CD14-positive monocyte (primary cell): Measurements from ENCODE around the gene LRRN2. TPM values are rescaled to one million over a fixed set of nuclear protein-coding genes. Genes with fewer than 3 reads are reported as not detected.
A peak's percentile ranks its signal among the peaks of the same experiment; 100 is the strongest.

Experiments
- DNase-seq, 3 donors: peaks; one replicate each; pipeline ENCODE4 v3.0.0-alpha.2; 2011 to 2022
- H2AFZ ChIP-seq: 2 replicates; pipeline ENCODE4 v1.6.0; 2012; ENCODE audit warnings: mild to moderate bottlenecking, low read depth, low read length, inconsistent platforms; ENCODE audit not compliant: insufficient read depth, poor library complexity, severe bottlenecking
- H3K27ac ChIP-seq, 2 donors: 1 replicate in 1 of 2; 2 replicates in 1 of 2; pipeline ENCODE4 v1.5.1; 2012 to 2013; ENCODE audit warnings: low read length in 2 of 2, control low read depth in 1 of 2, inconsistent platforms in 1 of 2, low read depth in 1 of 2, mild to moderate bottlenecking in 1 of 2
- H3K27me3 ChIP-seq, 2 donors: one replicate each; pipeline versions ENCODE4 v1.6.0 to v1.6.1; 2011 to 2013; ENCODE audit warnings: low read length in 2 of 2; ENCODE audit not compliant: control insufficient read depth in 2 of 2, insufficient read depth in 2 of 2
- H3K36me3 ChIP-seq, 2 donors: replicated peaks in 1 of 2; 1 replicate in 1 of 2; 2 replicates in 1 of 2; pipeline versions ENCODE4 v1.5.1 to v1.6.1; 2012 to 2013; ENCODE audit warnings: low read length in 2 of 2, control low read depth in 1 of 2, inconsistent platforms in 1 of 2, mild to moderate bottlenecking in 1 of 2; ENCODE audit not compliant: insufficient read depth in 2 of 2, control insufficient read depth in 1 of 2
- H3K4me1 ChIP-seq, 2 donors: 1 replicate in 1 of 2; 2 replicates in 1 of 2; pipeline versions ENCODE4 v1.5.1 to v1.6.1; 2012 to 2013; ENCODE audit warnings: low read length in 2 of 2, control low read depth in 1 of 2, inconsistent platforms in 1 of 2, mild to moderate bottlenecking in 1 of 2, moderate library complexity in 1 of 2; ENCODE audit not compliant: insufficient read depth in 2 of 2, control insufficient read depth in 1 of 2
- H3K4me2 ChIP-seq: replicated peaks from 2 replicates; pipeline ENCODE3; 2012; ENCODE audit warnings: low read length, moderate library complexity, mild to moderate bottlenecking; ENCODE audit not compliant: poor library complexity, severe bottlenecking; ENCODE audit errors: extremely low read depth
- H3K4me3 ChIP-seq, 3 experiments: fragments of 200-600 bp in 1 of 3; sonication (generic) in 1 of 3; replicated peaks in 1 of 3; 1 replicate in 2 of 3; 2 replicates in 1 of 3; pipeline ENCODE4 v1.5.1; 2011 to 2013; ENCODE audit warnings: low read length in 3 of 3, mild to moderate bottlenecking in 3 of 3, control low read depth in 2 of 3, low read depth in 2 of 3, inconsistent platforms in 1 of 3, moderate library complexity in 1 of 3
- H3K79me2 ChIP-seq: 2 replicates; pipeline ENCODE4 v1.6.0; 2012; ENCODE audit warnings: mild to moderate bottlenecking, control low read depth, inconsistent platforms, low read length, moderate library complexity; ENCODE audit not compliant: insufficient read depth
- H3K9ac ChIP-seq: 2 replicates; pipeline ENCODE4 v1.6.0; 2017; ENCODE audit warnings: low read length, mild to moderate bottlenecking; ENCODE audit not compliant: insufficient read depth, poor library complexity, severe bottlenecking
- H3K9me3 ChIP-seq, 2 donors: replicated peaks in 1 of 2; 1 replicate in 1 of 2; 2 replicates in 1 of 2; pipeline versions ENCODE4 v1.5.1 to v1.6.1; 2012 to 2013; ENCODE audit warnings: low read length in 2 of 2, control low read depth in 1 of 2; ENCODE audit not compliant: control insufficient read depth in 1 of 2, insufficient read depth in 1 of 2
- H4K20me1 ChIP-seq: 2 replicates; pipeline ENCODE4 v1.6.0; 2012; ENCODE audit warnings: mild to moderate bottlenecking, low read length, control low read depth, moderate library complexity; ENCODE audit not compliant: insufficient read depth
- H3K27ac Mint-ChIP-seq, 7 donors: one replicate each; pipeline ENCODE4 v1.8.0; 2020; ENCODE audit warnings: mild to moderate bottlenecking in 7 of 7, mixed read lengths in 7 of 7, moderate library complexity in 6 of 7, inconsistent platforms in 2 of 7
- H3K27me3 Mint-ChIP-seq, 3 donors: one replicate each; pipeline ENCODE4 v1.8.0; 2021 to 2022; ENCODE audit warnings: low read depth in 3 of 3, mild to moderate bottlenecking in 3 of 3, mixed read lengths in 3 of 3, moderate library complexity in 3 of 3, inconsistent platforms in 1 of 3
- H3K36me3 Mint-ChIP-seq, 2 donors: one replicate each; pipeline ENCODE4 v1.8.0; 2020; ENCODE audit warnings: mixed read lengths in 2 of 2, inconsistent platforms in 1 of 2, mild to moderate bottlenecking in 1 of 2
- H3K4me1 Mint-ChIP-seq: one replicate; pipeline ENCODE4 v1.8.0; 2020; ENCODE audit warnings: mild to moderate bottlenecking, mixed read lengths
- H3K4me3 Mint-ChIP-seq, 2 donors: one replicate each; pipeline ENCODE4 v1.8.0; 2020; ENCODE audit warnings: mild to moderate bottlenecking in 2 of 2, mixed read lengths in 2 of 2, moderate library complexity in 1 of 2
- H3K9me3 Mint-ChIP-seq, 7 donors: one replicate each; pipeline ENCODE4 v1.8.0; 2020 to 2022; ENCODE audit warnings: mixed read lengths in 7 of 7, mild to moderate bottlenecking in 6 of 7, moderate library complexity in 6 of 7, inconsistent platforms in 2 of 7
- WGBS: methylation state at CpG from one replicate; pipeline ENCODE4 v1.1.5; 2013; ENCODE audit warnings: missing lambda C conversion rate; ENCODE audit not compliant: insufficient coverage; 5-methylcytosine and 5-hydroxymethylcytosine counted together
- intact Hi-C, 2 donors: fragments of 100-400 bp; cut with micrococcal nuclease; formaldehyde crosslinking; loops; one replicate each; pipeline versions ENCODE4 v1.15.0 to v1.15.1; 2023
- polyA plus RNA-seq, 3 donors: library from polyadenylated mRNA; depleted of rRNA in 1 of 3; unstranded in 2 of 3; stranded (reverse) in 1 of 3; fragments of 300-500 nt in 2 of 3; fragments of >200 nt in 1 of 3; fragmentation: Illumina TruSeq in 2 of 3; gene quantifications; 1 replicate in 2 of 3; 2 replicates in 1 of 3; pipeline ENCODE4 v1.2.3, GENCODE V29; 2012 to 2021
- TF ChIP-seq, protein P1 (sequence below): fragments of 200-600 bp; IDR thresholded peaks from one replicate; pipeline ENCODE4 v1.8.0; 2022; ENCODE audit warnings: antibody characterized with exemption, mild to moderate bottlenecking

The LRRN2 gene
- polyA plus RNA-seq, 3 donors = not detected

GRCh38 chr1:204730826-204731459 lies 45.4 kb upstream of the LRRN2 start:
- intact Hi-C loops = no loop called here
- TF ChIP-seq, protein P1, sequence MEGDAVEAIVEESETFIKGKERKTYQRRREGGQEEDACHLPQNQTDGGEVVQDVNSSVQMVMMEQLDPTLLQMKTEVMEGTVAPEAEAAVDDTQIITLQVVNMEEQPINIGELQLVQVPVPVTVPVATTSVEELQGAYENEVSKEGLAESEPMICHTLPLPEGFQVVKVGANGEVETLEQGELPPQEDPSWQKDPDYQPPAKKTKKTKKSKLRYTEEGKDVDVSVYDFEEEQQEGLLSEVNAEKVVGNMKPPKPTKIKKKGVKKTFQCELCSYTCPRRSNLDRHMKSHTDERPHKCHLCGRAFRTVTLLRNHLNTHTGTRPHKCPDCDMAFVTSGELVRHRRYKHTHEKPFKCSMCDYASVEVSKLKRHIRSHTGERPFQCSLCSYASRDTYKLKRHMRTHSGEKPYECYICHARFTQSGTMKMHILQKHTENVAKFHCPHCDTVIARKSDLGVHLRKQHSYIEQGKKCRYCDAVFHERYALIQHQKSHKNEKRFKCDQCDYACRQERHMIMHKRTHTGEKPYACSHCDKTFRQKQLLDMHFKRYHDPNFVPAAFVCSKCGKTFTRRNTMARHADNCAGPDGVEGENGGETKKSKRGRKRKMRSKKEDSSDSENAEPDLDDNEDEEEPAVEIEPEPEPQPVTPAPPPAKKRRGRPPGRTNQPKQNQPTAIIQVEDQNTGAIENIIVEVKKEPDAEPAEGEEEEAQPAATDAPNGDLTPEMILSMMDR = no peak
- peaks cover 0 to 3% (median 0%) of the 10 kb centered on the region in 7 donors for H3K9me3 Mint-ChIP-seq
- no peaks in the 10 kb centered on the region for H3K36me3 ChIP-seq
- no peak overlapping the region for H2AFZ ChIP-seq
- H3K4me3 Mint-ChIP-seq = peak overlapping the region in 1 of 2 donors; percentile 43
- H3K27me3 ChIP-seq = peaks cover 0 to 11% of the 10 kb centered on the region in 2 donors
- no peak overlapping the region for H3K4me3 ChIP-seq
- no peaks in the 10 kb centered on the region for H3K4me1 ChIP-seq
- H3K4me1 Mint-ChIP-seq = no peaks in the 10 kb centered on the region
- no peak overlapping the region for H3K27ac ChIP-seq
- no peak overlapping the region for H3K9ac ChIP-seq
- no peaks in the 10 kb centered on the region for H4K20me1 ChIP-seq
- H3K36me3 Mint-ChIP-seq = no peaks in the 10 kb centered on the region
- no peak for DNase-seq
- H3K27me3 Mint-ChIP-seq = peaks cover 15 to 30% (median 16%) of the 10 kb centered on the region in 3 donors
- no peaks in the 10 kb centered on the region for H3K79me2 ChIP-seq
- no peaks in the 10 kb centered on the region for H3K9me3 ChIP-seq
- H3K27ac Mint-ChIP-seq = no peak overlapping the region
- WGBS = 0% methylated on average over 1 of the region's 9 CpGs
- H3K4me2 ChIP-seq = no peak overlapping the region

DNA sequence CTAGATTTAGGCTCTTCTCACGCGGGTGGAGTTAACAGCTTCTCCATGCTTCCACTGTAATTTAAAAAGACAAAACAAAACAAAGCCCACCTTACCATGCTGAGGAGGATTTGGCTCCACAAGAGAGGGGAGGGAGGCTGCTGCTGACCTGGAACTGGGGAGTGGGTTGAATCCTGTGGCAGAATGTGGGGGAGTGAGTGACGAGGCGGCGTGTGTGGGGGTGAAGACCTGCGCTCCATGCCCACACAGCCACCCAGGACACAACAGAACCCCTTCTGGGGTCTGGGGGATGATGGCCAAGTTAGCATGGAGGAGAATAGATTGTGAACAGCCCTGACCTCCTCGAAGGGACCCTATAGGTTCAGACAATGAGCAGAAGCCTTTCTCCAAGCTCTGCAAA lies 44.0 kb upstream of the LRRN2 start:
- H3K36me3 ChIP-seq = no peaks in the 10 kb centered on the region
- TF ChIP-seq, protein P1 = no peak
- H3K27ac ChIP-seq = no peak overlapping the region
- no peaks in the 10 kb centered on the region for H3K4me1 ChIP-seq
- no peak overlapping the region for H3K4me3 ChIP-seq
- DNase-seq = no peak
- no peaks in the 10 kb centered on the region for H3K9me3 ChIP-seq
- H3K79me2 ChIP-seq = no peaks in the 10 kb centered on the region
- no peak overlapping the region for H3K27ac Mint-ChIP-seq
- peaks cover 15 to 32% (median 15%) of the 10 kb centered on the region in 3 donors for H3K27me3 Mint-ChIP-seq
- no peak overlapping the region for H2AFZ ChIP-seq
- H3K27me3 ChIP-seq = peaks cover 0 to 11% of the 10 kb centered on the region in 2 donors
- H3K4me3 Mint-ChIP-seq = peak overlapping the region in 1 of 2 donors; percentile 33
- H3K4me1 Mint-ChIP-seq = no peaks in the 10 kb centered on the region
- H3K9ac ChIP-seq = no peak overlapping the region
- no peak overlapping the region for H3K4me2 ChIP-seq
- WGBS = 63% methylated on average over 1 of the region's 7 CpGs
- no peaks in the 10 kb centered on the region for H4K20me1 ChIP-seq
- H3K9me3 Mint-ChIP-seq = peaks cover 0 to 3% (median 0%) of the 10 kb centered on the region in 7 donors
- no peaks in the 10 kb centered on the region for H3K36me3 Mint-ChIP-seq
- intact Hi-C loops = no loop called here
